Measurements from ENCODE around the gene ARHGEF28.

DNA sequence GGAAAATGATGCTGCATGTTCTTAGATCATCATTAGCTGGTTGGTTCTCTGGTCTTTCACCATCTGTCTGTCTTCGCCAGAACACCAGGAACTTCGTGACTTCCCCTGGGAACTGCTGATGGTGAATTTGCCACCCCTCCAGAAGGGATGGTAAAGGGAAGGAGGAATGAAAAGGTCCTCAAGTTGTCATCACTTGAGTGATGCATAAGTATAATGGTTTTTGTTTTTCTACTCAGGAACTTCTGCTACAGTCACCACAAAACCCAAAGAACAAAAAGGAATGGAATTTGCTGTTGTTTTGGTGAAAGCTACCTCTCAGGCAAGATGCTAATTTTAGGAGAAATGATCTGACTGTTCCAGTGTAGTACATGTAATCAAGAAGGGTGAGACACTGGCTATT is 328.4 kb downstream of the ARHGEF28 start:
- TF ChIP-seq, protein P1, sequence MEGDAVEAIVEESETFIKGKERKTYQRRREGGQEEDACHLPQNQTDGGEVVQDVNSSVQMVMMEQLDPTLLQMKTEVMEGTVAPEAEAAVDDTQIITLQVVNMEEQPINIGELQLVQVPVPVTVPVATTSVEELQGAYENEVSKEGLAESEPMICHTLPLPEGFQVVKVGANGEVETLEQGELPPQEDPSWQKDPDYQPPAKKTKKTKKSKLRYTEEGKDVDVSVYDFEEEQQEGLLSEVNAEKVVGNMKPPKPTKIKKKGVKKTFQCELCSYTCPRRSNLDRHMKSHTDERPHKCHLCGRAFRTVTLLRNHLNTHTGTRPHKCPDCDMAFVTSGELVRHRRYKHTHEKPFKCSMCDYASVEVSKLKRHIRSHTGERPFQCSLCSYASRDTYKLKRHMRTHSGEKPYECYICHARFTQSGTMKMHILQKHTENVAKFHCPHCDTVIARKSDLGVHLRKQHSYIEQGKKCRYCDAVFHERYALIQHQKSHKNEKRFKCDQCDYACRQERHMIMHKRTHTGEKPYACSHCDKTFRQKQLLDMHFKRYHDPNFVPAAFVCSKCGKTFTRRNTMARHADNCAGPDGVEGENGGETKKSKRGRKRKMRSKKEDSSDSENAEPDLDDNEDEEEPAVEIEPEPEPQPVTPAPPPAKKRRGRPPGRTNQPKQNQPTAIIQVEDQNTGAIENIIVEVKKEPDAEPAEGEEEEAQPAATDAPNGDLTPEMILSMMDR (IDR thresholded peaks at IDR 0.05; ENCODE audit: insufficient read depth, low read length) = no peak
- no peak for TF ChIP-seq POLR2AphosphoS5 (IDR thresholded peaks at IDR 0.05; ENCODE audit: low read depth)
- TF ChIP-seq, protein P2, sequence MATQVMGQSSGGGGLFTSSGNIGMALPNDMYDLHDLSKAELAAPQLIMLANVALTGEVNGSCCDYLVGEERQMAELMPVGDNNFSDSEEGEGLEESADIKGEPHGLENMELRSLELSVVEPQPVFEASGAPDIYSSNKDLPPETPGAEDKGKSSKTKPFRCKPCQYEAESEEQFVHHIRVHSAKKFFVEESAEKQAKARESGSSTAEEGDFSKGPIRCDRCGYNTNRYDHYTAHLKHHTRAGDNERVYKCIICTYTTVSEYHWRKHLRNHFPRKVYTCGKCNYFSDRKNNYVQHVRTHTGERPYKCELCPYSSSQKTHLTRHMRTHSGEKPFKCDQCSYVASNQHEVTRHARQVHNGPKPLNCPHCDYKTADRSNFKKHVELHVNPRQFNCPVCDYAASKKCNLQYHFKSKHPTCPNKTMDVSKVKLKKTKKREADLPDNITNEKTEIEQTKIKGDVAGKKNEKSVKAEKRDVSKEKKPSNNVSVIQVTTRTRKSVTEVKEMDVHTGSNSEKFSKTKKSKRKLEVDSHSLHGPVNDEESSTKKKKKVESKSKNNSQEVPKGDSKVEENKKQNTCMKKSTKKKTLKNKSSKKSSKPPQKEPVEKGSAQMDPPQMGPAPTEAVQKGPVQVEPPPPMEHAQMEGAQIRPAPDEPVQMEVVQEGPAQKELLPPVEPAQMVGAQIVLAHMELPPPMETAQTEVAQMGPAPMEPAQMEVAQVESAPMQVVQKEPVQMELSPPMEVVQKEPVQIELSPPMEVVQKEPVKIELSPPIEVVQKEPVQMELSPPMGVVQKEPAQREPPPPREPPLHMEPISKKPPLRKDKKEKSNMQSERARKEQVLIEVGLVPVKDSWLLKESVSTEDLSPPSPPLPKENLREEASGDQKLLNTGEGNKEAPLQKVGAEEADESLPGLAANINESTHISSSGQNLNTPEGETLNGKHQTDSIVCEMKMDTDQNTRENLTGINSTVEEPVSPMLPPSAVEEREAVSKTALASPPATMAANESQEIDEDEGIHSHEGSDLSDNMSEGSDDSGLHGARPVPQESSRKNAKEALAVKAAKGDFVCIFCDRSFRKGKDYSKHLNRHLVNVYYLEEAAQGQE (IDR thresholded peaks at IDR 0.05; ENCODE audit: insufficient replicate concordance, low read depth) = no peak

Measured in HL-60 (cell line).